ENCODE results near the gene DAAM1. TPM values are rescaled to one million over a fixed set of nuclear protein-coding genes. Genes with fewer than 3 reads are reported as not detected.

The DAAM1 gene
- total RNA-seq, 1 donor from 2014 or later, result 16.5 TPM

GRCh38 chr14:59339524-59340330 lies 151.3 kb downstream of the DAAM1 start:
- no peak overlapping the region for H3K4me3 ChIP-seq (ENCODE audit: low read depth, low read length)
- H3K36me3 ChIP-seq (ENCODE audit: control insufficient read depth, insufficient read depth, low read length), result no peaks in the 10 kb centered on the region
- TF ChIP-seq CTCF (IDR thresholded peaks at IDR 0.05; ENCODE audit: insufficient read depth, low read length, poor library complexity, severe bottlenecking), result no peak
- DNase-seq (ENCODE audit: low read depth), result no peak
- H3K27me3 ChIP-seq (ENCODE audit: control insufficient read depth, insufficient read depth, low read length), result no peaks in the 10 kb centered on the region

GRCh38 chr14:59341858-59342477 lies 153.5 kb downstream of the DAAM1 start:
- H3K4me3 ChIP-seq (ENCODE audit: low read depth, low read length), result no peak overlapping the region
- no peaks in the 10 kb centered on the region for H3K36me3 ChIP-seq (ENCODE audit: control insufficient read depth, insufficient read depth, low read length)
- DNase-seq (ENCODE audit: low read depth), result no peak
- no peaks in the 10 kb centered on the region for H3K27me3 ChIP-seq (ENCODE audit: control insufficient read depth, insufficient read depth, low read length)
- TF ChIP-seq CTCF (IDR thresholded peaks at IDR 0.05; ENCODE audit: insufficient read depth, low read length, poor library complexity, severe bottlenecking), result no peak

GRCh38 chr14:59342516-59343484 lies 154.3 kb downstream of the DAAM1 start:
- Histone ChIP-seq H3K36me3 (ENCODE audit: control insufficient read depth, insufficient read depth, low read length) (no peaks in the 10 kb centered on the region), H3K27me3 (ENCODE audit: control insufficient read depth, insufficient read depth, low read length) (no peaks in the 10 kb centered on the region), H3K4me3 (ENCODE audit: low read depth, low read length) (no peak overlapping the region)
- no peak for TF ChIP-seq CTCF (IDR thresholded peaks at IDR 0.05; ENCODE audit: insufficient read depth, low read length, poor library complexity, severe bottlenecking)
- no peak for DNase-seq (ENCODE audit: low read depth)

GRCh38 chr14:59343585-59343984 lies 155.1 kb downstream of the DAAM1 start:
- no peak for DNase-seq (ENCODE audit: low read depth)
- H3K4me3 ChIP-seq (ENCODE audit: low read depth, low read length), result no peak overlapping the region
- no peak for TF ChIP-seq CTCF (IDR thresholded peaks at IDR 0.05; ENCODE audit: insufficient read depth, low read length, poor library complexity, severe bottlenecking)
- H3K36me3 ChIP-seq (ENCODE audit: control insufficient read depth, insufficient read depth, low read length), result no peaks in the 10 kb centered on the region
- no peaks in the 10 kb centered on the region for H3K27me3 ChIP-seq (ENCODE audit: control insufficient read depth, insufficient read depth, low read length)

- no peaks in the 10 kb centered on the region for H3K27me3 ChIP-seq (ENCODE audit: control insufficient read depth, insufficient read depth, low read length)
- no peak for DNase-seq (ENCODE audit: low read depth)
- no peak overlapping the region for H3K4me3 ChIP-seq (ENCODE audit: low read depth, low read length)
- no peaks in the 10 kb centered on the region for H3K36me3 ChIP-seq (ENCODE audit: control insufficient read depth, insufficient read depth, low read length)
- no peak for TF ChIP-seq CTCF (IDR thresholded peaks at IDR 0.05; ENCODE audit: insufficient read depth, low read length, poor library complexity, severe bottlenecking)
These were observed 155.5 kb downstream of the DAAM1 start for GRCh38 chr14:59344016-59344415.

All from kidney epithelial cell (primary cell).